SU-DHL-6 (cell line): ENCODE measurements around the gene CUTC.

Experiments used
- EZH2phosphoT487 ChIP-seq: fragments of 200-600 bp; sonication (generic), shearing (Covaris generic); conservative IDR thresholded peaks from 2 replicates; pipeline ENCODE4 v1.6.1; 2018; ENCODE audit warnings: mild to moderate bottlenecking, antibody characterized with exemption, low read length, moderate library complexity, mixed read lengths
- TF ChIP-seq, protein P1 (sequence below): fragments of 200-600 bp; sonication (generic); IDR thresholded peaks from one replicate; pipeline ENCODE4 v1.5.1; 2017; ENCODE audit warnings: antibody characterized with exemption, mild to moderate bottlenecking, low read length, moderate library complexity; ENCODE audit not compliant: insufficient read depth, poor library complexity, severe bottlenecking

- TF ChIP-seq, protein P1, sequence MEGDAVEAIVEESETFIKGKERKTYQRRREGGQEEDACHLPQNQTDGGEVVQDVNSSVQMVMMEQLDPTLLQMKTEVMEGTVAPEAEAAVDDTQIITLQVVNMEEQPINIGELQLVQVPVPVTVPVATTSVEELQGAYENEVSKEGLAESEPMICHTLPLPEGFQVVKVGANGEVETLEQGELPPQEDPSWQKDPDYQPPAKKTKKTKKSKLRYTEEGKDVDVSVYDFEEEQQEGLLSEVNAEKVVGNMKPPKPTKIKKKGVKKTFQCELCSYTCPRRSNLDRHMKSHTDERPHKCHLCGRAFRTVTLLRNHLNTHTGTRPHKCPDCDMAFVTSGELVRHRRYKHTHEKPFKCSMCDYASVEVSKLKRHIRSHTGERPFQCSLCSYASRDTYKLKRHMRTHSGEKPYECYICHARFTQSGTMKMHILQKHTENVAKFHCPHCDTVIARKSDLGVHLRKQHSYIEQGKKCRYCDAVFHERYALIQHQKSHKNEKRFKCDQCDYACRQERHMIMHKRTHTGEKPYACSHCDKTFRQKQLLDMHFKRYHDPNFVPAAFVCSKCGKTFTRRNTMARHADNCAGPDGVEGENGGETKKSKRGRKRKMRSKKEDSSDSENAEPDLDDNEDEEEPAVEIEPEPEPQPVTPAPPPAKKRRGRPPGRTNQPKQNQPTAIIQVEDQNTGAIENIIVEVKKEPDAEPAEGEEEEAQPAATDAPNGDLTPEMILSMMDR: no peak
- TF ChIP-seq EZH2phosphoT487: no peak
These were observed 38.5 kb downstream of the CUTC start for GRCh38 chr10:99770408-99771045.
